Measurements from ENCODE around the gene ACOX2.

The ACOX2 gene

DNA sequence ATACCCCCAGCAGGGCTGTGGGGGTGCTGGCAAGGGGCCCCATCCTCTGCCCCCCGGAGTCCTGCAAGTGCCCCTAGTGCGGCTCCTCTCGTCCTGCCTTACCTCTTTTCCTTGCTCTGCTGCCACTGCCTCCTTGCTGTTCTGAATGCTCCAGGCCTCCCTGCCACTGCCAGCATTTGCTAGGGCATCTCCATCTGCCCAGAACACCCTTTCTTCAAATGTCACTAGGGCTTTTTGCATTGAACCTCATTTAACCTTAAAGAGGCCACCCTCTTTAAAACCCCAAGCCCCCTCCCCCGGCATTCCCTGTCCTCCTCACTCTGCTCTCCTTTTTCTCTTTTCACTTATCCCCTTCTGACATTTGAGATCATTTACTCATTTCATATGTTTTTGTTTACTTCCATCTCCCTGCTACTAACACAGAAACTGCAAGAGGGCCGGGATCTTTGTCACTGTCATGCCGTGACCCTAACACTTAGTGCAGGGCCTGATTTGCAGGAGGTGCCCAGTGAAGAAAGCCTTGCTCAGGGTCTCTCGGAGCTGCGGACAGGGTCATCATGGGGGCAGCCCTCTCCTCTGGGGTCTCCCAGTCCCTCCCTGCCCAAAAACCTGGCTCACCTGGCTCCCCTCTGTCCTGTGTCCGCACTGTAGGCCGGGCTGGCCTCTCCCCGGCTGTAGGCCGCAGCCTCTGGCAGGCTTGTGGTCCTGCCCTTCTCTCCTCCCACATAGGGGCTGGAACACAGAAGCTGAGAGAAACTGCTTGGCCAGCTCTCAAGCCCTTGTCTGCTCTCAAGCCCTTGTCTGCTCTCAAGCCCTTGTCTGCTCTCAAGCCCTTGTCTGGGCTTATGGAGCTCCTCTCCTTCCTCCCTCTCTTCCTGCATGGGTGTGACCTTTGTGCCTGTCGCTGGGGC lies at the start of gene ACOX2:
Gene ACOX2, minus strand, starts transcription at position 690 of the 911 bp plus-strand sequence. CDS start 2,084 bp downstream, outside the sequence.
- no peak for DNase-seq

DNA sequence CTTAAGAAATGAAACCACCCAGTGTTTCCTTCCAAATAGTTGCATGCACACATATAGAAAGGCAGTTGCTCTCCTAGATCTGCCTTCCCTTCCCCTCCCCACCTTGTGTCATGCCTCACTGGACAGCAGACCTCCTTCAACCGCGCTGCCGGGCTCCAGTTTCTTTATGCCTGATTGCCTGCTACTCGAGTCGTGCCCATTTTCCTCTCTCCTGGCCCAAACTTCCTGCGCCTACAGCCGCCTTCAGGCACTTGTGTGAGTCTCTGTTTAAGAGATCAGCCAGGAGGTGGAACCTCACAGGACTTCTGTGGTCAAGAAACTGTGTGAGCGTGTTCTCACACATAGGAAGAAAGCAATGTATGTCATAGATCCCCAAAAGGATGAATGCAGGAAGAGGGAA lies 49.0 kb upstream of the ACOX2 start:
- no peak for DNase-seq

DNA sequence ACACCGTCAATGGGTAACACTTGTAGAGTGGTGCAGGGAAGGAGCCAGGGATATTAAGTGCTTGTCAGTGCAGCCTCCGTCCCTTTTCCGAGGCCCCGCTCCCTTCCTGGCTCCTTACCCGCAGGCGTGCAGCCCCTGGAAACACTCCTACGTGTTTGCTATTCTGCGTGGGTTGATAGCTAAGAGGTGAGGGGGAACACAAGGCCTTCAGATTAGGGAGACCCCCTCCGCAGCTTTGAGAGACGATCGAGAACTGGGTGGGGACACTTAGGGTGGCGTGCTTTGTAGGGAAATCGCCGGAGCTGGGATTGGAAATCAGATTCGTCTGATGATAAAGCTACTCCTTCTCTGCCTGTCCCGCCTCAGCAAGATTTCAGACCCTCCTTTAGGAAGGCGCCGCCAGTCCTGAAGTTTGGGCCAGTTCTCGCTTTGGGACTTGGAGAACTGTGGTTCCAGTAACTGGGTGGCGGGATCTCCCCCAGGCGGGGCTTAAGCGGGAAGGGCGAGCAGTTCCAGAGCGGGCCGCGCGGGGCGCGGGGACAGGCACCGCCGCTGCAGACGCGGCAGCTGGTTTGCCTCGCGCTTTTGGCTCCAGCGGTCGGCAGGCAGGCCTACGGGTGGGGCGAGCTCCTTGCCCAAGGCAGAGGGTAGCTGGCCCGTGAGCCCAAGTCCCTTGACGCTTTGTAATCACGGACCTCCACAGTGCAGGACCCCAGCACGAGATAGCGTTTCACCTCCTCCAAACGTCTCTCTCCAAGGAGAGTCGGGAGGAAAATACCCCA lies 48.2 kb upstream of the ACOX2 start:
- peak; percentile 62 to 76 for DNase-seq

DNA sequence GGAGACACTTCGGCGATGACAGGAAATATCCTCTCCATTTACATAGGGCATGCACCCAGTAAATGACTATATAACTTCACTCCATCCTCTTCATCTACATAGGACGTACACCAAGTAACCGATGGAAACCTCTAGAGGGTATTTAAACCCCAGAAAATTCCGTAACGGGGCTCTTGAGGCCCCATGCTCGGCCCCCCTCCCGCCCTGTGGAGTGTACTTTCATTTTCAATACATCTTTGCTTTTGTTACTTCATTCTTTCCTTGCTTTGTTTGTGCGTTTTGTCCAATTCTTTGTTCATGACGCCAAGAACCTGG lies 47.7 kb upstream of the ACOX2 start:
- DNase-seq = peak in 1 of 2 experiments; percentile 2

DNA sequence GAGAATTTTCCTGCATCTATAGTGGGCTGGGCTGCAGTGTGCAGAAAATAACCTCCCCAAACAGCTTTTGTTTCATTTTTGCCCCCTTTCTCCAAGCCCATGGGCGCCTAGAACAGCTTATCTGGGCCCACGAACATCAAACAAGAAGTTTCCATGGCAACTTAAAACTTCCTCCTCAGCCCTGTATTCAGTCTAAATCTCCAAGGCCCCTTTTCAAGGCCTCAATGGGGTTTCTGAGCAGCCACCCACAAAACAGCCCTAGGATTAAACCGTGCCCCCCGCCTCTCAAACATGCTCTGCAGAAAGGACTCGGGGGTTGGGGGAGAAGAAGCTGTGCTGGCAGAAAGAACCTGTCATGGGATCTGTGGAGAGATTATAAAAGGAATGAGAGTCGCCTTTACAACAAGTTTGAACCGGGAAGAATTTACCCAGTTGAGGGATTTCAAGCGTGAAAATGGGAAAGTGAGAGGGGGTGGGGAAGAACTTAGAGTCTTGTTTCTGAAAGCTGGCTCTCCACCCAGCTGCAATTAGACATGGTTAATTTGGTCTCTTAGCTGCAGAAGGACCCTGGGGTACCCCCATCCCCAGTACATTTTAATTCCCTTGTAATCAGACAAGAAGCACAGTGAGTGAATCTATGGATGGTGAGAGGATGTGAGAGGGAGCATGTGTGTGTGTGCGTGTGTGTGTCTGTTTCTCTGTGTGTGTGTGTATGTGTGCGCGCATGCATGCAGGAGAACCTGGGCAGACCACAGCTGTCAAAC lies 44.5 kb upstream of the ACOX2 start:
- DNase-seq = no peak

DNA sequence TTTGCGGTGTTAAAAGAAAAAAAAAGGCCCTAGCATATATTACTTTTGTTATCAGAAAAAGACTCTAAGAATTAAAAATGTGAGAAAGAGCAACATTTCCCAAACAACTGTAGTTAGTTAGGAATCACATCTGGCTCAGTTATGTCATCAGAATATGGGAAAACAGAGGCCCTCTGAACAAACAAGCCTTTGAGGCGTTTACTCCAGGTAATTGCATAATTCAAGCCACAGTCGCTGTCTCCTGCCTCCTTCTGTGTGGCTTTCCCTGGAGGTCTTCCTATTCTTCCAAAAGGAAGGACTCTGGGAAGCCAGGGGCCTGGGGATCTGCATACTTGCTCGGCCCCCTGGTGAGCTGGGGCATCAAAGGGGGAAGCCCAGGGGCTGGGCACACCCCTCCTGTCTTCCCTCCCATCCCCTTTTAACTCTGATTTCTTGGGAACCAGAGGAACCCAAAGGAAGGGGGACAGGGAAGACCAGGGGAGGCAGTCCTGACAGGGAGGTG lies 43.9 kb upstream of the ACOX2 start:
- DNase-seq = no peak

DNA sequence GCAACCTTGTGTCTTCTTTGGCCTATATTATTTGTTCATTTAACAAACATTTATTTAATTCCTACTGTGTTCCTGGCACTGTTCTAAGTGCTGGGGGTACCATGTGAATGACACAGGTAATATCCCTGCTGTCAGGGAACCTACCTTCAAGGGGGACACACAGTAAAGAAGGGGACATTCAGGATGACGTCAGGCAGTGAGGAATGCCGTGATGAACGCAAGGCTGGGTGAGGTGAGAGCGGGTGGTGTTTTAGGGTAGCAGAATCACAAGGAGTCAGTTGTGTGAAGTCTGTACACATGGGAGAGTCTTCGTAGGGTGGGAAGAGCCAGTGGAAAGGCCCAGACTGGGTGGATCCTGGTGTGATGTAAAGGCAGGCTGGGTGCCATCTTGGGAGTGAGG lies 41.9 kb upstream of the ACOX2 start:
- DNase-seq = no peak

DNA sequence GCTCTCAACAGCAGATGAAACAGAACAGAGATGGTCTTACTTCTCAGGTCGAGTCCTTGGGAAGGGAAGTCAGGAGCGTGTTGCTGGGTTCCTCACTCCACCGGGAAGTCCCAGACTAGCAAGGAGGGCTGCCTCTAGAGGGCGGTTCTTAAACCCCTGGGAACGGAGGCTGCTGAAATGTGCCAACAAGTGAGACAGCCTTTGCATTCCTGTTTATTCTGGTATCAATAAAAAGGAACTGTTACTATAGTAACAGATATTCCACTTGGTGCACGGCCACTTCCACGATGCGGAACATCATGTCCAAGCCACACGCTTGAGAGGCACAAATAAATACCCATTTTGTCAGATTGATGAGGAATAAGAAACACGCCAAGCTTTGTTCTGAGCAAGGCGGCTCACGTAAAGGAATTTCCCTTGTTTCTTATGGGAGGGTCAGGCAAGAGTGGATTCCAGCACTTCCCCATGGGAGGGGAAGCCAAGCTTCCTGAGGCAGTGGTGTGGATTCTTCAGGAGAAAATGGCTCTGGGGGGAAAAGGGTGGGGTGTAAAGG lies 40.4 kb upstream of the ACOX2 start, which contains the start of gene FAM107A:
Gene FAM107A, minus strand, starts transcription at position 123 of the 553 bp plus-strand sequence. CDS start 7,531 bp downstream, outside the sequence.
- no peak for DNase-seq

DNA sequence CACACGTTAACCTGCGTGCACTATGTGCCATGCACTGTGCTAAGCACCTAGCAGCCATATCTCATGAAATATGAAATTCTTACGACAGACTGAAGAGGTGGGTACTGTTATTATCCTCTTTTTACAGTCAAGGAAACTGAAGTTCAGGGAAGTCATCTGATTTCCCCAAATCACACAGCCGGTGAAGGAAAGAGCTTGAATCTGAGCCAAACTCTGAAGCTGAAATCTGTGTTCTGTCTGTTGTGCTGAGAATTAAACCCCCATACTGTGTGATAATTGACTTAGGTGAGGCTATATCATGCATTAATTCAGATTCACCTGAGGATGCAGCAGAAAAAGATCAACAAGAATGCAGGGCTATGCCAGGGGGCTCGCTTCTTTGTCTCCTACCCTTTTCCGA lies 39.7 kb upstream of the ACOX2 start:
- no peak for DNase-seq

DNA sequence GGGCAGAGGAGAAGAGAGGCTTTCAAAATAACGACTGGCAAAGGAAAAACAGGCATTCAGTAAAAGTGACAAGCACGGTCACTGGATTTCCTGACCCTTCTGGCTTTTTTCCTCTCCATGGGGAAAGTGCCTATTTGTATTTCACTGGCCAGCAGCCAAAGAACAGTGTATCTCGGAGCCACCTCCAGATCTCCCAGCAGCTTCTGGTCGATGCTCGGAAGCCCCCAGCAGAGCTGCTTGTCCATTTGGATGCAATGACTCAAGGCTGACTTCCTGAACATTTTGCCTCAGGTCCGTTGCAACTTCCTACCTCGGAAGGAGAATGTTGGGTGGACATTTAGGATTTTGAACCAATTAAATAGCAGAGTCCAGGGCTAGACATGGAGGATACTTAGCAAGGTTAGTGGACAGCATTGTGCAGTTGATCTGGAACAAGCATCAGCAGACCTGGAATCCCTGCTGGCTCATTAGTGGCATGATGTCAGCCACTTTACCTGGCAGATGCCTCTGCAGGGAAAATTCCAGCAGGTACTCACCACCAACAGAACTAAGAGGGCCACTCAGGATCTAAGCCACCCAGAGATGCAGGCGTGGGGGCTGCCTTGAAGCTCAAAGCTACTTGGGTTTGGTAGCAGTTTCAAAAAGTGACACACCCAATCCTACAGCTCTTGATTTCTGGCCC lies 39.1 kb upstream of the ACOX2 start:
- no peak for DNase-seq

DNA sequence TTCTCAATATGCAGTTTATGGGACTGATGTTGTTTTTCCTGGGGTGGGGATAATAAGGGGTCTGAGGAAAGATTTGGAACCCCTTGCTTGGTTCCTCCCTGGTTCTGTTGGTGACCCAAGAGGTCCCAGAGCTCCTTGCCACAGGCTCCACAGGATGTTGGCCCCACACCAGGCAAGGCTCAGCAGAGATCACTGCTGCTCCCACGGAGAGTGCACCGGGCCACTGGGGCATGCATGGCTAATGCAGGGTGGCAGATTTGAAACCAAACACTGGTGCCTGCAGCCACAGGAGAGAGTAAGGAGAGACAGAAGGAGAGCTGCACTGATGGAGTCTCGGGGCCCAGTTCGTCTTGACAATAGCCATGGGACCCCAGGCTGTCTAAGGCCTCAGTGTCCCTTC lies 37.7 kb upstream of the ACOX2 start:
- DNase-seq = no peak

DNA sequence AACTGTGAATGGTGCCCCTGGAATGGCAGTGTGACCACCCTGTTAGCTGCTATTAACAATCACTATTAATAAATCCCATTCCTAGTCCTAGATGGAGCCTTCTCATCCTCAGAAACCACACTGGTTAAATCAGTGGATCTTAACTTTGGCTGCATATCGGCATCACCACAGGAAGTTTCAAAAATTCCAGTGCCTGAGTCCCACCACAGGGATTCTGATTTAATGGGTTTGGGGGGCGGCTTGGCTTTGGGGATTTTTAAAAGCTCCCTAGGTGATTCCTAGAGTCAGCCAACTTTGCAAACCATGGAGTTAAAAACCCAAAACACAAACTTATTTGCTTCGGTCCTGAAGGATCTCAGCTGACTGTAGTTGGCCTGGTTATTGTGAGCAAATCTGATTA lies 37.1 kb upstream of the ACOX2 start:
- no peak for DNase-seq

DNA sequence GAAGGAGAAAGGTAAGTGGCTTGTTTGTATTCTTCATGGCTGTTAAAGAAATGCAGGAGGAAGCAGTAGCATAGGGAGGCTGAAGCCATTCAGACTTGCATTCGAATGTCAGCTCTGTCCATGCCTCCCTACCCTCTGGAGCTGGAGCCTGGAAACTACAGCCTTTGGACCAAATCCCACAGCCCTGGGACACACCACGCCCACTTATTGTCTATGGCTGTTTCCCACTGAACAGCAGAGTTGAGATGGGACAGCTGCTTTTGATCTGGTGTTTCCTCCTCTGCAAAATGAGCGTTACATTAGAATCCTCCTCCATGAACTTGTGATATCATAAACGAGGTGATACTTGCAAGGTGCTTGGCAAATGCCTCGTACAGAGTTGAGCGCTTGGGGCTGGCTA lies 36.6 kb upstream of the ACOX2 start:
- DNase-seq = no peak

DNA sequence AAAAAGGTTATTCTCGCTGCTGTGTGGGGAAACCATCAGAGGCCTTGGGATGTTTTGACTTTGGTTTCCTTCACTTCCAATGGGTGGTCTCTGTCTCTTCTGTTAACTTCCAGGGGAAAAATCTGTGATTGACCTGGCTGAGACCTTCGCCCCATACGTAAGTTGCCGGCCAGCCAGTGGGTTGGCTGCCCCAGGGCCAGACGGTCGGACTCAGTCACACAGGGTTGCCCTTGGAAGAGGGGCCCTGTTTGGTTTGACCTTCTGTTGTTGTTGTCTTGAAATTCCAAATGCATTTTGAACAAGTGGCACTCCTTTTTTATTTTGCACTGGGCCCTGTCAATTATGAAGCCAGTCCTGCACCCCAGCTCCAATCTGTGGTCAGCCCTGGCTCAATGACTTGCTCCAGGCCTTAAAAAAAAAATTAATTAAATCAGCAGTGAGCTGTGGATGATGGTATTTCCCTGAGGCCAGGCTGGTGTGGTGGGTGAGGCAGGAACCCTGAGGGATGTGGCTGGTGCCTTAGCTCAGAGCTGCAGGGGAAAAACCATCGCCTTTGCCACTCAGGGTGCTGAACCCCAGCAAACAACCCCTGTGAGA lies 35.7 kb upstream of the ACOX2 start:
- DNase-seq = no peak

DNA sequence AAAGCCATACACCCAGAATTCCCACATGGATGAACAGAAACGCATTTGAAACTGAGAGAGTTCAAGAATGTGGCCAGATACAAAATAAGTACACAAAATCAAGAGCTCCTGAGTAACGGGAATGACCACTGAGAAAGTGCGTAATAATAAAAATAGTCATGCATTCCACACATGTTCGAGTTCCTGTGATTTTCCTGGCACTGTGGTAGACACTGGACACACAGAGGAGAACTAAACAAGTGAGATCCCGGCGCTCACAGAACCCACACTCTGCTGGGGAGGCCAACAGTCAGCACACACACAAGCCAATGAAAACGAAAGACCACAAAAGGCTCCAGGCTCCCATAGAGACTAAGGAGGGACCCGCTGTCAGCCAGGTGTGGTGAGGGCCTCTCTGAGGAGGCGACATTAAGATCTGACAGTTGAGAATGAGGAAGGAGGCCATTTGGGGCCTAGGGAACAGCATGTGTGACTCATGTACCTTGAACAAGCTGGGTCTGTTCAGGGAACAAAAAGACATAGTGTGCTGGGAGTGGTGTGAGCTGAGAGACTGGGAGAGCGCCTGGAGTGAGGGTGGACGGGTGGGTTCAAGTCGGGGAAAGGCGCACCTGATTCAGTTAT lies 35.1 kb upstream of the ACOX2 start:
- no peak for DNase-seq

DNA sequence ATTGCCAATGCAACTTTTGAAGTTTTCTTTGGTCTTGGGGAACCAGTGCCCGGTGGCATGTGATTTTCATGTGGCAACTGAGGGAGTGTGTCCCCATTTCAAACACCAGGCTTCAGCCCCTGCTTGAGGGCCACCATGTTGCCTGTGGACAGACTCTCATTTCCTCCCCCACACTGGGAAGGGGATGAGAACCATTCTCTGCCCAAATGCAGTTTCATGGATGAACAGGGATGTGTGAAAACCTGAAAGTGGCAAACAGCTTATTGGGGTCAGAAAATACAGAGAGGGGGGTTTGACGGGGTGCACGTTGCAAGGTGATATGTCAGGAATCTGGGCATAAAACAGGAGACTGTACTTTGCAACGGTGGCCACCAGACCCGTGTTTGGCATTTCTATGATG lies 33.9 kb upstream of the ACOX2 start:
- no peak for DNase-seq

DNA sequence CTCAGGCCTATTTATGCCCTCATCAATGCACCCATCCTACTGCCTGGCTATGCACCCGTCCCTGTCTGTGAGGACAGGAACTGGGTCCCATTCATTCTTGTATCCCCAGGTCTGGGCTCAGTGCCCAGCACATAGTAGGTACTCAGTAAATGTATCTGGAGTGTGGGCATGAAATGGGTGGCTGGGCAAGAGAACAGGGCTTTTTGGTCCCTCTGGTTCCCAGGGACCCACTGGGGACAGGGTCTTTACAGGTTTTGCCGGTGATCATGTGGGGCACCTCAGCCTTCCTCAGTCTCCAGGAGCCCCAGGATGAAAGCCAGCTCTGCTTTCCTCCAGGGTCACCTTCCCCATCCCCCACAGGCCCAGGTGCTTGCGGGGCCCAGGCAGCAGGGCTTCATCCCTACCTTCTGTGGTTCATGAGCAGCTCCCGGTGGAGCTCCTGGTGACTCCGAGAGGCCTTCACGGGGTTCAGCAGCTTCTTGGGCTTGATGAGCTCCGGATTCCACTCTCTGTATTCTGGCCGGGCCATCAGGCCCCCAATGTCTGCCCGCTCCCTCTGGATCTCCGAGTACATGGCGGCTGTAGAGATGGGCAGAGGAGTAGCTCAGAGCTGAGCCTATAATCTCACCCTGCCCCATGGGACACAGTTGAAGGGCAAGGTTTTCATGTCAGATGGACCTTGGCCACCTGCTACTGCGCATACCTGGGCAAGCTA lies 32.5 kb upstream of the ACOX2 start:
- no peak for DNase-seq

DNA sequence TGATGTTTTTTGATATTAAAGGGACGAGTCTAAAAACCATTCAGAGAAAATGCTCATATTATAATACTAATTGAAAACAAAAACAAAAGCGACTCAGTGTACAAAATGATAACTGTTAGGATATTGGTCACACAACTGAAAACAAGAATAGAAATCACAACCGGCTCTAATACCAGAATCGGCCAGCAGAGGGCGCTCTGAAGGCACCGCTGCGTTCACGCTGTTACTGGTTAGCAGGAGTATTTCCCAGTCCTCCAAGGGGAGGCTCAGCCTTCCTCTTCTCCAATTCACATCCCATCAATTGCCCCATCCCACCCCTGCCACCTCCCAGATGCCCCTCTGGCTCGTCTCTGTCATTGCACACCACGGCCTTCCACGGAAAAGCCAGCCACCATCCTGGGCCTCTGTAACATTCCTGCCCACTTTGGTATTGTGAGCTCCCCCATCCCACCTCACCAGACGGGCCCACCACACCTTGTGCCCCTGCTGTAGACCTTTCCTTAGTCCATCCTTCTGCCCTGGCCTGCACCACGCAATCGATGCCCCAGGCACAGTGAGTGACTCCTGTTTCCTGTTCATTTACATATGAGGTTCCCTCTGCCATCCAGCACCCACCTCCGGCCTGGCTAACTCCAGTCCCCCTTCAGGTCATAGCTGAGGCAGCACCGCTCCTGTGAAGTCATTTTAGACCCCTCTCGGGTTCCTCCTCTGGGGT lies 31.7 kb upstream of the ACOX2 start:
- peak; percentile 85 to 89 for DNase-seq

DNA sequence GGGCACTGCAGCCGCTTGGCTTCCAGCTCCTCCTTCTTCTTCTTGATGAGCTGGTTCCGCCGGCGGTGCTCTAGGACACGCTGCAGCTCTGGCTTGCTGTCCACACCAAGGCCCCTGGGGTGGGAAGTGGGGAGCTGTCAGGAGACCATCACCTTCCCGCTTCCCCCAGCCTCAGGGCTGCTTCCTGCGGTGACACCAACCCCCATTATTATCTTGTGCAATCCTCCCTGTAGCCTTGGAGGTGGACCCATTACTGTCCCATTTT lies 30.2 kb upstream of the ACOX2 start:
- no peak for DNase-seq

Measured in activated CD4-positive, alpha-beta T cell treated with anti-CD3 and anti-CD28 coated beads, Interleukin-2, amount 50 U/mL, for 48 hours (primary cell).